HL-60/S4 treated with phorbol 12-myristate 13-acetate at 8.2 ng/mL for 4 days and 3 days (cell line): ENCODE data around the gene KCNJ2.

Experiments
- in situ Hi-C: fragments of 300-500 bp; cut with MboI; formaldehyde crosslinking; loops from 2 replicates; pipeline ENCODE4 v1.15.0; 2022; ENCODE audit warnings: low sequenced_read_pairs

The KCNJ2 gene

DNA sequence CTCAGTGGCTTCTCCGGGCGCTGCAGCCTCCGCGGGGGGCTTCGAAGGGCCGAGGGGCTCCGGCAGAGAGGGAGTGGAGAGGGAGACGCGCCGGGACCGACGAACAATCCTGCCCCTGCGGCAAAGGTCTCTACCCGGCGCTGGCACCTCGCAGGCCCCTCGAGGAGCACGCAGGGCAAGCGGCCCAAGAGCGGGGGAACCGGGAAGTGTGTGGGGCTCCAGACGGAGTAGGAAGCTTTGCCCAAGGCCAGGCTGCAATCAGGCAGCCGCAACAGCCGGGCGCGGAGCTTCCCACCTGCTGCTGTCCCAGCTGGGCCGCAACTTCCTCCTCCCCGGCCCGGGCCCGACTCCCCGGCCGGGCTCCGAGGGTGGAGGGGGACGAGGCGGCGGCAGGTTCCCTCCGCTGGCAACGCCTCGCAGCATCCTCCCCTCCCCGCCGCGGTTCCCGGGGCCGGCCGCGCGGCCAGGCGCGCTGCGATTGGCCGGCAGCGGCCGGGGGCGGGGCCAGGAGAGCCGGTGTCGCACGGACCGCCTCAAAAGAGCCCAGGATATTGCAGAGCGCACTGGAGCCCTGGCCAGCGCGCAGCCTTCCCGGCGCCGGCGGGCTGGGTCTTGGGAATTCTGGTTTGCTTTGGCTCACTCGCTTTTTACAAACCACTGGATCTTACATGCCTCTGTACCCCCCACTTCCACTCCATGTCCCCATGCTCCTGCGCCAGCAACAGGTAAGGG, at the start of gene KCNJ2:
Gene KCNJ2 (plus strand): TSS at position 556 of the 732 bp plus-strand sequence. CDS start 5,508 bp downstream, outside the sequence.
- in situ Hi-C loops, result no loop called here

DNA sequence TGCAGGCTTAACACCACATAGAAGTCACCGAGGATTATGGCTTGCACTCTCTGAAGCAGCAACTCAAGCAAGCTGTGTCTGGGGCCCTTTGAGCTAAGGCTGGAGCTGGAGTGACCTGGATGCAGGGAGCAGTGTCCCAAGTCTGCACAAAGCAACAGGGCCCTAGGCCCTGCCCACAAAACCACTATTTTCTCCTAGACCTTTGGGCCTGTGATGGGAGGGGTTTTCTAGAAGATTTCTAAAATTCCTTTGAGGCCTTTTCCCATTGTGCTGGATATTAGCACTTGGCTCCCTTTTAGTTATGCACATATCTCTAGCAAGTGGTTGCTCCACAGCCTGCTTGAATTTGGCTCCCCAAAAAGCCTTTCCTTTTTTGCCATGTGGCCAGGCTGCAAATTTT, 49.8 kb upstream of the KCNJ2 start:
- in situ Hi-C loops, result no loop called here

DNA sequence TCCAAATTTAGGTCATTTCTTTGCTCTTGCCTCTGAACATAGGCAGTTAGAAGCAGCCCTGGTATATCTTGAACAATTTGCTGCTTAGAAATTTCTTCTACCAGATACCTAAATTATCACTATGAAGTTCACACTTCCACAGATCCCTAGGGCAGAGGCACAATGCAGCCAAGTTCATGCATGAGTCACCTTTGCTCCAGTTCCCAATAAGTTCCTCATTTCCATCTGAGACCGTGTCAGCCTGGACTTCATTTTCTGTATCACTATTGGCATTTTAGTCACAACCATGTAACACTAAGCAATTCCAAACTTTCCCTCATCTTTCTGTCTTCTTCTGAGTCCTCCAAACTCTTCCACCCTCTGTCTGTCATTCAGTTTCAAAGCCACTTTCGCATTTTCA, 49.3 kb upstream of the KCNJ2 start:
- in situ Hi-C loops, result no loop called here

DNA sequence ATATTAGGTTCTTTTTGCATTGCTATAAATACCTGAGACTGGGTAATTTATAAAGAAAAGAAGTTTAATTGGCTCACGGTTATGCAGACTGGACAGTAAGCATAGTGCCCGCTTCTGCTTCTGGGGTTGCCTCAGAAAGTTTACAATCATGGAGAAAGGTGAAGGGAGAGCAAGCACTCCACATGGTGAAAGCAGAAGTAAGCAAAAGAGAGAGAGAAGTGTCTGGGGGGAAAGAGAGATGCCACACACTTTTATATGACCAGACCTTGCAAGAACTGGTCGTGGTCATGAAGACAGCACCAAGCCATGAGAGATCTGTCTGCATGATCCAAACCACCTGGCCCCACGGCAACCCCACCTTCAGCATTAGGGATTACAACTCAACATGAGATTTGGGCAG, 48.9 kb upstream of the KCNJ2 start:
- in situ Hi-C loops, result no loop called here

DNA sequence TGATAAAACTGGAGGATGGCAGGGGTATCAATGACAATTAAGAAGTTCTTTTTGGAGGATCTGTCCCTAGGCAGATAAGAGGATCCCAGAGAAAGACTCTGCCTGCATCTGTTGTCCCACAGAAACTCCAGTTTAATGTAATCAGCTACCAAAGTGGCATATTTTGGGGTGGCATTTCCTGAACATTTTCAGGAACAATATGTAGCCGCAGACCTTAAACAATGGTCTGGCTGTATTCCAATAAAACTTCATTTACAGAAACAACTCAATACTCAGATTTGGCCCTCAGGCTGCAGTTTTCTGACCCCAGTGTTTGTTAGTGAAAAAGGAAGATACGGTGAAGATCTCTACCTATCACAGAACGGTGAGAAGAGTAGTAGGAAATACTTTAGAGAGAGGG, 48.2 kb upstream of the KCNJ2 start:
- in situ Hi-C loops, result no loop called here

DNA sequence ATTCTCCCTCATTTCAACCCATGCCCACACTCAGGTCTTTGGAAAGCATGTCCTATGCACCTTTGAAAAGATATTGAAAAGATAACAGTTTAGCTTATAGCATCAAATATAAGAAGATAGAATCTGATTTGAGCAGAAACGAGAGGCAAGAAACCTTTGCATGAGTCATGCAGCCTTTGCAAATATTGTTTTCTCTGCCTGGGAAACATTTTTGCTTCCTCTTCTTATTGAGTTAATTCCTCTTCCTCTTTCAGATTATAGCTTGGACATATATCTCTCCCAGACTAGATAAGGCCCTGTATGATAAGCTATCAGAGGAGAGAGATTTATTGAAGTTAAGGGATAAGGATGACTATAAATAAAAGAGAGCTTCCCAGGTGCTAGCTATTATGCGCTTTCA, 46.1 kb upstream of the KCNJ2 start:
- in situ Hi-C loops, result no loop called here

DNA sequence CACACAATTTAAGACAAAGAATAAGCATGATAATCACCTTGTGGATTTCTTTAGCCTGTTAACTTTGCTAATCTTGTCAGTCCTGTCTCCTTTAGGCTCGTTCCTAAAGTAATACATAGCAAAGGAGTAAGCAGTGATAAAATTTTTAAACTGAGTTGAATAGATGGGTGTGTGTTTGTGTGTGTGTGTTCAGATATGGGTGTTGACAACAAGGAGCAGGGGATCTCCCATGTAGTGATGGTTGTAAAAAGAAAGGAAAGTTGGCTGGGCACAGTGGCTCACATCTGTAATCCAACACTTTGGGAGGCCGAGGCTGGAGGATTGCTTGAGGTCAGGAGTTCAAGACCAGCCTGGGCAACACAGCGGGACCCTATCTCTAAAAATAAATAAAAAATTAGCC, 44.6 kb upstream of the KCNJ2 start:
- in situ Hi-C loops, result no loop called here

DNA sequence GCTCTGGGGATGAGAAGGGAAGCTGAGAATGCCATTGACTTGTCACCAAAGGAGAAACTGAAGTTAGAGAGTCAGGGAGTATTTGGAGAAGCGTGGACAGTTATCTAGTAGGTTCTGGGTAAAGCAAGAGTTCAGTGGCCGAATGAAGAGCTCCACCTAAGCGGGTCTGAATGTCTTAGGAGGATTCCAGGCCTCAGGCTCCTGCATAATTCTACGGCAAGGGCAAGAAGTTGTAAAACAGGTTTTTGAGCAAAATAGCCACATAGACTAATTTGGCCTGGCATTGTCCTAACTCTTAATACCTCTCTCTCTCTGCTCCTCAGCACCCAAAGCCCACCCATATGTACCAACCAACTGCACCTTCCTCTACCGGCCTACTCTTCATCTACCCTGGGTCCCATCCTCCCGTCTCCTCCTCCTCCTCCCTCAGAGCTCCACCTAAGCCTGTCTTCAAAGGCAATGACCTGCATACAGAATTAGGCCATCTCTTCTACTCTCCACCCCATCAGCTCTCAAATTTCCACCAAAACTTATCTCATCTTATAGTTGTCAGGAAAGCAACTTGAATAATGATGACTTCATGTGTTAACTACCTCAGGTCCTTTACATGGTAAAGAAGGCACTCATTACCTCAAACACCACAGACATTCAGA, 42.0 kb upstream of the KCNJ2 start:
- in situ Hi-C loops, result no loop called here

DNA sequence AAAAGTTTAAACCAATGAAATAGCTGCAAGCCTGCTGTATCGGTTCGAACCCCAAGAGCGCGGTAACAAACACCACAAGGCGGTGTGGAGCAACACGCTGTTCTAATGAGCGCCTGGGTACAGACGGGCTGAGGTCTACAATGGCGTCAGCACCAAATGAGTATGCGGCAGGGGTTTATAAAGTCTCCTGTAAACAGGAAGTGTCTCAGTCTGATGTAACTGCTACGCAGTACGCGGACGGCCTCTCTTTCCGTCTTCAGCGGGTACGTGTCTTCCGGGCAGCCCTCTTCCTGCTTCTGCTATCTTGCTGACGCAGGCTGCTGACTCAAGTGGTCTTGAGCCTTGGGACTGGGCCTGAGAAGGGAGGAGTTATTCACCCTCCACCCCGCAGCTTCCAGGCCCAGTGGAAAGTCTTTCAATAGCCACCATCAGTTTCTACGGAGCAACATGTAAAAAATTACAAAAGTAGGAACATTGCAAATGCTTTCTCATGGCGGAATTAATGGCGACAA, 40.5 kb upstream of the KCNJ2 start:
- in situ Hi-C loops, result no loop called here

DNA sequence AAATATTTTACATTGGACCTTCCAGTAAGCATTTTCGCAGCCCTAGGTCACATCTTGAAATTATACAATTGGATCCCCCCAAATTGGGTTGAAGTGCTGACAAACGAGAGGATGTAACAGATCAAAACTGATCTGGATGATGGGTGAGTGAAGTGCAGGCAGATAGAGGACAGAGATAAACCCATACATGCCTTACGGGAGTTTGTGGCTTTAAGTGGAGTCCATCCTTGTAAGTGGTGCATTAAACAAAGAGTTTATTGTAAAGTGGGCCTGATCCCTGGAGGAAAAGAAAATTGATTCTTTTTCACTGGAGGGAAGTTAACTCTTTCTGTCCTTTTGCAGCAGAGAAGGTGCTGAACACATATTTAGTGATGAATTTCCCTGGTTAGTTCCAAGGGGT, 39.0 kb upstream of the KCNJ2 start:
- in situ Hi-C loops, result no loop called here

DNA sequence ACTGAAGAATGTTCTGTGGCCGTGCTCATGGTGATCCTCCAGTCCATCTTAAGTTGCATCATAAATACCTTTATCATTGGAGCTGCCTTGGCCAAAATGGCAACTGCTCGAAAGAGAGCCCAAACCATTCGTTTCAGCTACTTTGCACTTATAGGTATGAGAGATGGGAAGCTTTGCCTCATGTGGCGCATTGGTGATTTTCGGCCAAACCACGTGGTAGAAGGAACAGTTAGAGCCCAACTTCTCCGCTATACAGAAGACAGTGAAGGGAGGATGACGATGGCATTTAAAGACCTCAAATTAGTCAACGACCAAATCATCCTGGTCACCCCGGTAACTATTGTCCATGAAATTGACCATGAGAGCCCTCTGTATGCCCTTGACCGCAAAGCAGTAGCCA, 36.8 kb upstream of the KCNJ2 start:
- in situ Hi-C loops, result no loop called here

DNA sequence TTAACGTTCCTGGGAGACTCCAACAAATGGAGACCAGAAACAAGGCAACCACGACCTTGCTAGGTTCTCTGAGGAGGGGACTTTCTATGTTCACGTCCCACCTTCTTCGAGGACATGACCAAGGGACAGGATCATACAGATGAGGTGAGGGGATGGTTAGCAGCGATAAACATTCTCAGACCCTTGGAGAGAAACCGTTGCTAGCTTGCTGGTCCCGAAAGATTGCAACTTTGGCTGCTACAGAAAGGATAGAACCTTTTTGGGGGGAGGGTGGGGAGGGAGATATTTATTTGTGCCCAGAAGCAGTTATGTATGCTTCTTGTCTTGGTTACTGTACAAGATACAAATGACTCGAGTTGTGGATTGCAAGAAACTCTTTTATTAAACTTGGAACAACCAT, 35.3 kb upstream of the KCNJ2 start:
- in situ Hi-C loops, result no loop called here

DNA sequence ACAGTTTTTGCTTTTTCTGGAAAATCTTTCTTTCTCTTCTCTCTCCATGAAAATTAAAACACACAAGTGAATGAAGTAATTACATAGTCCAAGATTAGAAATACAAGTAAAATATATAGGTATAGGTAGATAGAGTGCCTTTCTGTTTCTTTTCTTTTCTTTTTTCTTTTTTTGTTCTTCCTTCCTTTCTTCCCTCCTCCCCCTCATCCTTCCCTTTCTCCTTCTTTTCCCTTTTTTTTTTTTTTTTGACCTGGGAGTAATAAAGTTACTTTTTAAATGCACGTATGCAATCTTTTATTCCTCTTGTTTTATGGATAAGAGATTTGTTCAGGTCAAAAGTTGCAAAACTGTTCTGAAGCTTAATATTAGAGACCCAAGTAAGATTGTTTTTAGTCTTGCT, 34.6 kb upstream of the KCNJ2 start:
- in situ Hi-C loops, result no loop called here

DNA sequence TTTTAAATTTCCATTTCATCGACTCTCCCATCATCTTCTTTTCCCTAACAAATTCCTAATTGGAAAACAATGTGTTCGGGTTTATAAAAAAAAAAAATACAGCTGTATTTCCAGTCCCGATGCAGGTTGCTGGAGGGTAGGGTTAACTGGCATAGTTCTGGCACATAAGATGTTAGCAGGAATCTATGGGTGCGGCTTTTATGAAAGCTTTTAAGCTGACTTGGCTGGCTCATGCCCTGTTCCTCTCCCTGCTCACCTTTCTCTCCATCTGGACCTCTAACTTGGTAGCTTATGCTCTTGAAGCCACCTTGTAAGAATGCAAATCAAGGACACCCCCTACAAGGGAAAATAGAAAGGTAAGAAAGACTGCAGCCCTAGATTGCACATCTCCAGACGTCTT, 33.2 kb upstream of the KCNJ2 start:
- in situ Hi-C loops, result no loop called here

DNA sequence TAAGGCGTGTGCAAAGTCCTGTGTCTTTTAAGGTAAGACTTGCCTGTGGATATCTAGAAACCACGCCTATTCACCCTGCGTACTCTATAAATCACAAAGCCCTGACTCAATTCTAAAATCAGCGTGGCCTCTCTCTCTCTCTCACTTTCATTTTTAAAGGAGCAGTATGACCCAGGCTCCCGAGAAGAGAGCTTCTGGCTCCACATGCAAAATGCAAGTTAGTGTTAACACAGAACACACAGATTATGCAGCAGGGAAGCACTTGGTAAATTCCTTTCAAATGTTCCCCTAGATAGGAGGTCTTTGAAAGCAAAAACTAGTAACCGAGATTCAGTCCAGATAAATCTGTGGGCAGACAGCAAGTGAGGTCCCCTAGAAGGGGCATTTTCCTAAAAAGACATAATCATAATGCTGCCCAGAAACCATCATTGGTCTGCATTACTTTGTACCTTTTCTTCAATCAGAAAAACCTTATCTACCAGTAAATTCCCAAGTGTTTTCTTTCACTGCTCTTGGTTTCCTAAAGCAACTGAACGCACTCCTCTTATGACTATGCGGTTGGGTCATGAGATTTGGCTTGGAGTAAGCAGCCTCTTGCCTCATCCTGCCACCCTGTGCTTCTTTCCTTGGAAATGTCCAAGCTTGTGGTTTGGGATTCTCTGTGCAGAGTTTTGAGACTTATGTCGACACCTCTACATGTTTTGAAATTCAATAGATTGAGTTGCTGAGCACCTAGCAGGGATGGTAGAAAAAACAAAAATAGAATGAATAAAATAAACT, 31.7 kb upstream of the KCNJ2 start:
- in situ Hi-C loops, result no loop called here

DNA sequence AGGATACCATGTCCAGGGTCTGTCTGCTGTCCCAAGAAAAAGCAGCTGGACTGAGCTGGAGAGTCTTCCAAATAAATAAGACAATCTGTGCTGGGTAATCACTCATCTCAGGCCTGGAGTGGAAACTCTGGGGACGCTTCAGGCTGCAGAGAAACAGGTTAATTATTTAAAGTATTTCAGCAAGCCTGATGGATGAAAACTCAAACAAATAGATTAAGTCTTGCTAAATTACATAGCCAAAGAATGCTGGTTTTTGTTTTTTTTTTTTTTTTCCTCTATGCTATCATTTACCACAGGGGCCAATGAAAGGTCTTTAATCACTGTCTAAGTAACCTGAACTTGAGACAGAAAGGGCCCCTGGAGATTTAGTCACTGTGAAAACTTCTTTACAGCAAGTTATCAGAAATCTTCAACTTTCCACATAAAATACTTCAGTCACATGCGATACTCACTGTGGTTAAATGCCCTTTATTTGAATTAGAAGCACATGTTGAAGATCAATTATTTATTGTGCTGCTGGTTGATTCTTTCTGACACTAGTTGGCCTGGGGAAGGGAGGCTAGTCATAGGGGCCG, 31.0 kb upstream of the KCNJ2 start:
- in situ Hi-C loops, result no loop called here

DNA sequence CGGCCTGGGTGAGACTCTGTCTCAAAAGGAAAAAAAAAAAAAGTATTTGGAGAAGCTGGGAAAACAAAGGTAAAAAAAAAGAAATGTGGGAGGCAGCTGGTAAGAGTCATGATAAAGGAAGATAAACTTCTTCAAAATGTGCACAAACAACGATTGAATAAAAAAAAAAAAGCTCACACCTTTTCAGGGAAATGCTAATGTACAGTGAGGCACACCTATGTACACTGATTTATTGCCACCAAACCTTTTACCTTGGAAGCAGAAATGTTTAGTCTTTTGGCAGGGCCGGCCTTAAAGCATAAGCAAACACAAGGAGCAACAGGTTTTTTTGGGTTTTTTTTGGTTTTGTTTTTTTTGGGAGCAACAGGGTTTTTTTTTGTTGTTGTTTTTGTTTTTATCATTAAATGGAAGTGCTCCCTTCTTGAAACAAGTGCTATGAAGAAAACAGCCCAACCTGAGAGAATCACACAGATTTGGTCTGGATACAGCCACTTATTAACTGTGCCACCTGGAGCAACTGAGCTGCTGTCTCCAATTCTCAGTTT, 29.8 kb upstream of the KCNJ2 start:
- in situ Hi-C loops, result no loop called here

DNA sequence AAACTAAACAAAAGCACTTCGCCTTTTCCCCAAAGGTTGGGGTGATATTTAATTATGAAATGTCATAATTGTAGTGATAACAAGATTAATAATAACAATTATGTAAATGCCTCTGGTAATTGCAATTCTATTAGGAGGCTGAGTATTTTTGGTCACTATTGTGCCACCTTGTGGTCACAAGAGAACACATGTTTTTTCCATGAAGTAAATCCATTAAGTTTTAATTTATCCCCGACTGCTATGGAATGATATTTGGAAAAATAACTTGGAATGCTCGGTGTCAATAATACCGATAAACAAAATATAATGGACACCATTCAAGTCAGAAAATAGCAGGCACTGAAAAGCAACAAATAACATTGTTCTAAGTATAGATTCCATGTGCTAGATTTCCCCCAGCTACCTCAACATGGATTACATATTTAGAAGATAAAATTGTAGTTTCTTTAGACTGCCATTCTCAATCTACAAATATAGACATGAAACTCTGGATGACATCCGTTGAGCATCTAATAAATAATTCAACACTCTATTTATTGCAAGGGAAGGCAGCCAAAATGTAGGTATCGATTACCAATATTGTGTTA, 25.0 kb upstream of the KCNJ2 start:
- in situ Hi-C loops, result no loop called here

DNA sequence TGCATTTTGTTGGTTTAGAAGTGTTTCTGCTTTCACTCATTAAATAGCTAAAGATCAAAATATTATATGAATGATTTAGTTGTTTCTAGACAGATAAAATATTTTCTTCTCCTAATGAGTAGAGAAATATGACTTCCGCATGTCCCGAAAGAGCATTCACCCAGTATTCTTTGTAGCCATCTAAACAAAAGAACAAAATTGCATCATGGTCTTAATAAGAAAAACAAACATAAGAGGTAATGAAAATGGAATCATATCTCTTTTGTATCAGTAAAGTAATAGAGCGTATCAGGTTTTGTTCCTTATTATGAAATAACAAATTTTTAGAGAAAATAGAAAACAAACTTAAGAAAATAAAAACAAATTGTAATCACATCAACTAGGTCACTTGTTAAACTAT, 16.1 kb upstream of the KCNJ2 start:
- in situ Hi-C loops, result no loop called here

DNA sequence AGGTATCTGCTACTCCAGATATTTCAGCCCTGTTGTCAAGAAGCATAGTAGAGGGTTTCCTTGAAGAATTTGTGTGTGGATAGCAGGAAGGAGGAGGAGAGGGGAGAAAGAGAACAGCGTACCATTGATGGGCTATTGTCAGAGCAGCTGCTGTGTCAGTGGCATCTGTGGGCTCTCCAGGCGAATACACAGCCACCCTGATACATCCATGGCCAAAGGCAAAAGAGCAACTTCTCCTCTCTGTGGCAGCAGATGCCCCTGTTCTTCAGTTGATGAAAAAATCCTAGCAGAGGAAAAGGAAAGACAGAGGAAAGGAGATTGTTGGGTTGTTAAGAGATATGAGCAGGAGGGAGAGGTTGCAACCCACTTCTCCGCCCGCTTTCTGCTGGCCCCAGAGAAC, 12.2 kb upstream of the KCNJ2 start:
- in situ Hi-C loops, result no loop called here

DNA sequence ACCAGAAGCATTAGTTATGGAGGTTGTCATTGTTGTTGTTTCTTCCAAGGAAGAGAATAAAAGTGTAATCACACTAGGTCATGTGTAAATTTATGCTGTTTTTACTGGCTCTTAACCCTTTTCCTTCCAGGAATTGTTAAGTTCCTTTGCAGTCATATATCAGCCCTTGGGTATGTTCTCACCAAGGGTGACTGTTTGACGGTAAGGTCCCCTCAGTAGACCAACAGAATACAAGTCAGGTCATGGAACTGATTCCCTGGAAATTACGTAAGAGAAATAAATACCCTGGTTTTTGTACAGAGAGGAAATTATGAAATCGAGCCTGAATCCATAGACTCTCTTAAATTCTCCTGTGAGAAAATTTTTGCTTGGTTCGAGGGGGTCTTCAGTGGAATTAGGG, 11.2 kb upstream of the KCNJ2 start:
- in situ Hi-C loops, result no loop called here
